Breast epithelium (tissue), 4 donors: ENCODE measurements around the gene PLK5. TPM values are rescaled to one million over a fixed set of nuclear protein-coding genes. Genes with fewer than 3 reads are reported as not detected.

Experiments
- DNase-seq, 2 donors: peaks; one replicate each; pipeline ENCODE4 v3.0.0-alpha.2; 2019; ENCODE audit warnings: low spot score in 2 of 2
- H3K27ac ChIP-seq, 2 donors: fragments of 200-600 bp; sonication (generic) in 1 of 2; one replicate each; pipeline ENCODE4 v1.5.1; 2016 to 2019; ENCODE audit warnings: mild to moderate bottlenecking in 1 of 2
- H3K27me3 ChIP-seq, 2 donors: fragments of 200-600 bp; sonication (generic) in 1 of 2; one replicate each; pipeline versions ENCODE4 v1.5.1 to v1.6.0; 2017 to 2019; ENCODE audit warnings: control low read depth in 1 of 2, mild to moderate bottlenecking in 1 of 2
- H3K36me3 ChIP-seq: fragments of 200-600 bp; one replicate; pipeline ENCODE4 v1.5.1; 2019
- H3K4me1 ChIP-seq, 2 donors: fragments of 200-600 bp; sonication (generic); one replicate each; pipeline ENCODE4 v1.5.1; 2016 to 2019; ENCODE audit warnings: control low read depth in 1 of 2
- H3K4me3 ChIP-seq, 3 donors: fragments of 200-600 bp; sonication (generic); 1 replicate in 2 of 3; 2 replicates in 1 of 3; pipeline ENCODE4 v1.5.1; 2016 to 2019; ENCODE audit warnings: mild to moderate bottlenecking in 3 of 3, moderate library complexity in 2 of 3
- H3K9me3 ChIP-seq, 2 donors: fragments of 200-600 bp; sonication (generic) in 1 of 2; one replicate each; pipeline ENCODE4 v1.5.1; 2016 to 2019; ENCODE audit warnings: control low read depth in 1 of 2
- POLR2A ChIP-seq: fragments of 450-650 bp; IDR thresholded peaks from one replicate; pipeline ENCODE4 v1.6.1; 2016; ENCODE audit warnings: antibody characterized with exemption, mild to moderate bottlenecking, moderate library complexity
- POLR2AphosphoS5 ChIP-seq, 3 donors: sonication (generic); formaldehyde crosslinking; IDR thresholded peaks; one replicate each; pipeline ENCODE4 v1.6.1; 2017; ENCODE audit warnings: antibody characterized with exemption in 3 of 3
- intact Hi-C: fragments of 100-400 bp; cut with DNase I; formaldehyde crosslinking; loops from one replicate; pipeline ENCODE4 v1.15.1; 2023; ENCODE audit warnings: low total_unique reads
- total RNA-seq, 3 donors: library from RNA; depleted of rRNA; stranded (reverse); fragments of >200 nt; gene quantifications; one replicate each; pipeline ENCODE4 v1.1.0, GENCODE V29; 2016
- TF ChIP-seq, protein P1 (sequence below), 3 donors: fragments of 450-650 bp; IDR thresholded peaks; one replicate each; pipeline ENCODE4 v1.5.1; 2016 to 2017; ENCODE audit warnings: antibody characterized with exemption in 3 of 3, mild to moderate bottlenecking in 3 of 3, moderate library complexity in 3 of 3

Gene PLK5
- total RNA-seq, 3 donors from 2014 or later, result 0.44 to 0.98 TPM; not detected in 1

DNA sequence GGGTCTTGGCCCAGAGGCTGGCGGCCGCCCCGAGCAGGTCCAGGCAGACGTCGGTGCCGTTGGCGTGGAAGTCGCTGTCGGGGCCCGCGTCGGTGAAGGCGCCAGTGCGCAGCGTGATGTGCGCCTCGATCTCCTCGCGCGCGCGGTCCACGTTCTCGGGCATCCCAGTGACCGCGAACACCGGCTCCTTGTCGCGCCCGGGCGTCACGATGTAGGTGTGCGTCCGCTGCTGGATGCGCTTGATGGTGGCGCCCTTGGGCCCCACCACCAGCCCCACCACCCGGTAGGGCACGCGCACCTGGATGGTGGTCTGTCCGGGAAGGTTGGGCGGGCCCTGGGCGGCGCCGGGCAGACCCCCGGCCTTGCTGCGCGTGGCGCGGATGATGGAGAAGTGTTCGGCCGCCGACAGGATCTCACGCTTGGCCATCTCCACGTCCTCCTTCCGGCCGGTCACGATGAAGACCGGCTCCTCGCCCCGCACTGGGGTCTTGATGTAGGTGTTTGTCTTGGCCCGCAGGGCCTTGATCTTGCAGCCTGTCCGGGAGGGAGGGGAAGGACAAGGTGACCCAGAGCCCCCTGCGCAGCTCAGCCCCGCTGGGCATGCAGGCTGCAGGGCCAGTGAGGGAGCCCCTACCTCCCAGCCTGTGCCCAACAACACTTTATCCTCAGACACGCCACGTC lies 32.7 kb downstream of the PLK5 start:
- Histone ChIP-seq H3K4me3 (no peak overlapping the region), H3K4me1 (no peaks in the 10 kb centered on the region), H3K36me3 (no peaks in the 10 kb centered on the region), H3K9me3 (no peaks in the 10 kb centered on the region), H3K27me3 (no peaks in the 10 kb centered on the region), H3K27ac (no peak overlapping the region)
- DNase-seq, result no peak
- intact Hi-C loops, result no loop called here
- TF ChIP-seq POLR2AphosphoS5 (IDR thresholded peaks at IDR 0.05), result no peak
- TF ChIP-seq, protein P1, sequence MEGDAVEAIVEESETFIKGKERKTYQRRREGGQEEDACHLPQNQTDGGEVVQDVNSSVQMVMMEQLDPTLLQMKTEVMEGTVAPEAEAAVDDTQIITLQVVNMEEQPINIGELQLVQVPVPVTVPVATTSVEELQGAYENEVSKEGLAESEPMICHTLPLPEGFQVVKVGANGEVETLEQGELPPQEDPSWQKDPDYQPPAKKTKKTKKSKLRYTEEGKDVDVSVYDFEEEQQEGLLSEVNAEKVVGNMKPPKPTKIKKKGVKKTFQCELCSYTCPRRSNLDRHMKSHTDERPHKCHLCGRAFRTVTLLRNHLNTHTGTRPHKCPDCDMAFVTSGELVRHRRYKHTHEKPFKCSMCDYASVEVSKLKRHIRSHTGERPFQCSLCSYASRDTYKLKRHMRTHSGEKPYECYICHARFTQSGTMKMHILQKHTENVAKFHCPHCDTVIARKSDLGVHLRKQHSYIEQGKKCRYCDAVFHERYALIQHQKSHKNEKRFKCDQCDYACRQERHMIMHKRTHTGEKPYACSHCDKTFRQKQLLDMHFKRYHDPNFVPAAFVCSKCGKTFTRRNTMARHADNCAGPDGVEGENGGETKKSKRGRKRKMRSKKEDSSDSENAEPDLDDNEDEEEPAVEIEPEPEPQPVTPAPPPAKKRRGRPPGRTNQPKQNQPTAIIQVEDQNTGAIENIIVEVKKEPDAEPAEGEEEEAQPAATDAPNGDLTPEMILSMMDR (IDR thresholded peaks at IDR 0.05), result no peak
- no peak for TF ChIP-seq POLR2A

DNA sequence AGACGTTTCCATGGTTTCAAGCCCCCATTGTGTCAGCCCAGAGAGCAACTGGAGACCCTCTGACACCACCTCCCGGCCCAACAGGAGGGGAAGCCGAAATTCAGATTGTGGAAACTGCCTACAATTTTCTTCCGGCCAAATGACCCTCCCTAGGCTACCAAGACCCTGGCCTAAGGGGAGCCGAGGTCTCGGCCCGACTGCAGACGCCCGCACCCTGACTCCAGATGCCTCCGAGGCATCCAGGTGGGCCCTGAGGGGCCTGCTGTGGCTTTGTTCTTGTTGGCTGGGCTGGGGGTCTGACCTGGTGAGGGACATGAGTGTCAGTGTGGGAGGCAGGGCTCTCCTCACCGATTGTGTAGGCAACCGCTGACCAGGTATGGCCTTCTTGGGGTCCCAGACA lies 34.7 kb downstream of the PLK5 start:
- intact Hi-C loops, result no loop called here
- H3K36me3 ChIP-seq, result no peaks in the 10 kb centered on the region
- H3K27ac ChIP-seq, result no peak overlapping the region
- H3K27me3 ChIP-seq, result no peaks in the 10 kb centered on the region
- no peak overlapping the region for H3K4me3 ChIP-seq
- no peak for DNase-seq
- TF ChIP-seq POLR2A (no peak), POLR2AphosphoS5 (IDR thresholded peaks at IDR 0.05) (no peak)
- TF ChIP-seq, protein P1 (IDR thresholded peaks at IDR 0.05), result no peak
- H3K4me1 ChIP-seq, result no peaks in the 10 kb centered on the region
- H3K9me3 ChIP-seq, result no peaks in the 10 kb centered on the region

DNA sequence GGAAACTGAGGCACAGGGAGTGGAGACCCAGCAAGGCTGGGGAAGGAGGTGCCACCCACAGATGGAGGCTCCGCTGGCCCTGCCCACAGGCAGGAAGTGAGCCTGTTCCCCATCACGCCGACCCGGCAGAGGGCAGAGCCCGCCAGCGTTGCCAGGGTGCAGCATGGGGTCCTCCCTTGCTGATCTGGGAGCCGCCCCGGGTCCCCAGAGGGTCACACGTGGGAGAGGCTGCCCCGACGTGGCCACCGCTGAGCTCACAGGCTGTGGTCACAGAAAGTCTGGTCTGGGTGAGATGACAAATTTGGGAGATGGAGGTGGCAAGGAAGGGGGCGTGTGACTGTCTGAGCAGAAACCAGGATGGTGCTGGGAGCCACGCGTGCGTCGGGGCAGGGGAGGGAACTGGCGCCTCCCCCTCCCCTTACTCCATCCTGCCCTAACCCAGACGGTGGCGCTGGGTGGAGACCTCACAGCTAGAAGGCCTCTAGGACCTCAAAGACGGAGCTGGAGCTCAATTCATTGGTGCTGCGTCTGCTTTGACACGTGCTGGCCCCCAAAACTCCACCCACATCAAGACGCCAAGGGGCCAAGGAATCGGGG lies 36.5 kb downstream of the PLK5 start:
- Histone ChIP-seq H3K36me3 (no peaks in the 10 kb centered on the region), H3K9me3 (no peaks in the 10 kb centered on the region), H3K27me3 (no peaks in the 10 kb centered on the region), H3K27ac (no peak overlapping the region), H3K4me1 (no peaks in the 10 kb centered on the region), H3K4me3 (no peak overlapping the region)
- TF ChIP-seq POLR2AphosphoS5 (IDR thresholded peaks at IDR 0.05) (no peak), POLR2A (no peak)
- TF ChIP-seq, protein P1 (IDR thresholded peaks at IDR 0.05), result no peak
- DNase-seq, result no peak
- intact Hi-C loops, result no loop called here

DNA sequence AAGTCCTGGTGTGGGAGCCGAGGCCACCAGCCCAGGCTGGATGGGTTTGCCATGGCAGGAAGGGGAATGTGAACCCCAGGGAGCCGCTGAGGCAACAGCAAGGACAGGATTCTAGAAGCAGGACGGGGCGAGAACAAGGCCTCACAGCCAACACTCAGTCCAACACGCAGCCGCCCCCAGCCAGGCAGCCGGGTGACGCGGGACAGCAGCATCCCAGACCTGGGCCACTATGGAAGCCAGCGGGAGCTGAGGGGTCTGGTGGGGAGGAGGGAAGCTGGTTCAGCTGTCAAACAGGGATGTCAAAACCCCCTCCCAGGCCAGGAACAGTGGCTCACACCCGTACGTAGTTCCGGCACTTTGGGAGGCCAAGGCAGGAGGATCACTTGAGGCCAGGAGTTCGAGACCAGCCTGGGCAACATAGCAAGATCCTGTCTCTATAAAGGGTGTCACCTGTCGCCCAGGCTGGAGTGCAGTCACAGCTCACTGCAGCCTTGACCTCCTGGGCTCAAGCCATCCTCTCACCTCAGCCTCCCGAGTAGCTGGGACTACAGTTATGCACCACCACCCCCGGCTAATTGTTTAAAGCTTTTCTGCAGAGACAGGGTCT lies 37.5 kb downstream of the PLK5 start:
- H3K27ac ChIP-seq, result no peak overlapping the region
- H3K36me3 ChIP-seq, result no peaks in the 10 kb centered on the region
- no peak overlapping the region for H3K4me3 ChIP-seq
- intact Hi-C loops, result no loop called here
- H3K9me3 ChIP-seq, result no peaks in the 10 kb centered on the region
- no peaks in the 10 kb centered on the region for H3K27me3 ChIP-seq
- TF ChIP-seq POLR2A, result no peak
- TF ChIP-seq, protein P1 (IDR thresholded peaks at IDR 0.05), result no peak
- no peak for TF ChIP-seq POLR2AphosphoS5 (IDR thresholded peaks at IDR 0.05)
- DNase-seq, result no peak
- H3K4me1 ChIP-seq, result no peaks in the 10 kb centered on the region

DNA sequence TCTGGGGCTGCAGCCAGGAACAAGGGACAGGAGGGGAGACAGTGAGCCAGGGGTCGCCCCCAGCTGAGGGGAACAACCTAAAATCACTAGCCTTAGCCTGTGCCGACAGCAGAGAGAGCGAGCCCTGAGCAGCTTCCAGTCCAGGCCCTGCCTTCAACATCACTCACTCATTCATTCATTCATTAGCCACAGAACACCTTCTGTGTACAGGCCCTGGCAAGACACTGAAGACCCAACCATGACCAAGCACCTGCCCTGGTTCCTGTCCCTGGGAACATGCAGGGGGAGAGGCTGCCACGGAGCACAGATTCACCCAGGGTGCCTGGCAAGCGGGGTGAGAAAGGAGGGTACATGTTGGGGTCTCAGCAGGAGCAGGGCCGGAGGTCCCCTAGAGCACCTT lies 39.4 kb downstream of the PLK5 start:
- H3K36me3 ChIP-seq, result no peaks in the 10 kb centered on the region
- TF ChIP-seq POLR2AphosphoS5 (IDR thresholded peaks at IDR 0.05) (no peak), POLR2A (no peak)
- TF ChIP-seq, protein P1 (IDR thresholded peaks at IDR 0.05), result no peak

More for the DNA sequence above, 39.4 kb downstream of the PLK5 start:
- no peaks in the 10 kb centered on the region for H3K4me1 ChIP-seq
- no peak for DNase-seq
- no peaks in the 10 kb centered on the region for H3K27me3 ChIP-seq
- H3K4me3 ChIP-seq, result no peak overlapping the region
- H3K27ac ChIP-seq, result no peak overlapping the region
- H3K9me3 ChIP-seq, result no peaks in the 10 kb centered on the region
- intact Hi-C loops, result no loop called here
